ENCODE measurements around the gene ZNF354C.

DNA sequence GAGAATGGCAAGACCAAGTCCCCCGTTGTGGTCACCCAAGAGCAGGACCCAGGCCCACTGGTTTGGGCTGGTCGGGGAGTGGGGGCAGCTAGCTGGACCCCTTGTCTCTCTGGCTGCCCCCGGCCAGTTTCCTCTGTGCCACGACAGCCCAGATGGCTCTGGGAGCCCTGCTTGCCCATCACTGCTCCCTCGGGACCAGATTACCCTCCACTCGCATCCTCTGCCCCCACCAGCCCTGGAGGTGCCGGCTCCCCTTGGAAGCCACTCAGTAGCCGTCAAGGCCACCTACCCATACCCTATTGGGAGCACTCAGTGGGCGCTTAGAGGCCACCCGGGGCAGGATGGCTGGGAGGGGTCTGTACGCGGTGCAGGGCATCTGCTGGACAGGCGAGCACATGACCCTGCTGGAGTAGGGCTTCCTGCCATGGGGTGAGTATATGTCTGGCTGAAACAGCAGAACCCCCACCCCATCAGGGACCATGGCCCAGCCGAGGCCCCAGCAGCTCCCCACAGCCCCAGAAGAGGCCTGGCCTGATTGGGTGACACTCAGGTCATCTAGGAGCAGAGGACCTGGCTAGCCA, 70.0 kb downstream of the ZNF354C start:
- TF ChIP-seq, protein P1, sequence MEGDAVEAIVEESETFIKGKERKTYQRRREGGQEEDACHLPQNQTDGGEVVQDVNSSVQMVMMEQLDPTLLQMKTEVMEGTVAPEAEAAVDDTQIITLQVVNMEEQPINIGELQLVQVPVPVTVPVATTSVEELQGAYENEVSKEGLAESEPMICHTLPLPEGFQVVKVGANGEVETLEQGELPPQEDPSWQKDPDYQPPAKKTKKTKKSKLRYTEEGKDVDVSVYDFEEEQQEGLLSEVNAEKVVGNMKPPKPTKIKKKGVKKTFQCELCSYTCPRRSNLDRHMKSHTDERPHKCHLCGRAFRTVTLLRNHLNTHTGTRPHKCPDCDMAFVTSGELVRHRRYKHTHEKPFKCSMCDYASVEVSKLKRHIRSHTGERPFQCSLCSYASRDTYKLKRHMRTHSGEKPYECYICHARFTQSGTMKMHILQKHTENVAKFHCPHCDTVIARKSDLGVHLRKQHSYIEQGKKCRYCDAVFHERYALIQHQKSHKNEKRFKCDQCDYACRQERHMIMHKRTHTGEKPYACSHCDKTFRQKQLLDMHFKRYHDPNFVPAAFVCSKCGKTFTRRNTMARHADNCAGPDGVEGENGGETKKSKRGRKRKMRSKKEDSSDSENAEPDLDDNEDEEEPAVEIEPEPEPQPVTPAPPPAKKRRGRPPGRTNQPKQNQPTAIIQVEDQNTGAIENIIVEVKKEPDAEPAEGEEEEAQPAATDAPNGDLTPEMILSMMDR (IDR thresholded peaks at IDR 0.05) = no peak
- no peak for TF ChIP-seq POLR2A (IDR thresholded peaks at IDR 0.05)
